ENCODE data around the gene AATK. TPM values are rescaled to one million over a fixed set of nuclear protein-coding genes. Genes with fewer than 3 reads are reported as not detected.

The AATK gene
- total and polyA plus RNA-seq, 2 donors (not counting 3 experiments of a cell fraction or from before 2014, with no cell fraction given), result 0.69 to 1.00 TPM

GRCh38 chr17:81184555-81184954, 18.5 kb upstream of the AATK start:
- Histone ChIP-seq H3K27me3 (ENCODE audit: control insufficient read depth in 2 of 2, insufficient read depth in 2 of 2, low read length in 2 of 2) (no peaks in the 10 kb centered on the region), H4K20me1 (replicated peaks; ENCODE audit: control insufficient read depth, extremely low read depth, insufficient read depth, low read length) (no peaks in the 10 kb centered on the region), H3K9me1 (replicated peaks; ENCODE audit: control insufficient read depth, extremely low read depth, insufficient read depth, low read length) (no peaks in the 10 kb centered on the region), H3K4me1 (ENCODE audit: control insufficient read depth, extremely low read depth, insufficient read depth, low read length) (no peaks in the 10 kb centered on the region), H3K9me3 (replicated peaks; ENCODE audit: control insufficient read depth, insufficient read depth, low read length) (no peaks in the 10 kb centered on the region), H3K9ac (replicated peaks; ENCODE audit: extremely low read depth, insufficient read depth, low read length) (no peak overlapping the region), H3K4me2 (ENCODE audit: insufficient read depth, low read length) (no peak overlapping the region), H2AFZ (ENCODE audit: low read depth, low read length) (no peak overlapping the region), H3K36me3 (ENCODE audit: control insufficient read depth in 2 of 2, extremely low read depth in 1 of 2, insufficient read depth in 2 of 2, low read length in 2 of 2) (peaks cover 0 to 2% of the 10 kb centered on the region in 2 experiments), H3K27ac (ENCODE audit: insufficient read depth, low read depth, low read length) (no peak overlapping the region), H3K4me3 (replicated peaks in 1 of 3; ENCODE audit: insufficient read depth in 1 of 3, low read depth in 1 of 3, low read length in 3 of 3) (no peak overlapping the region), H3K79me2 (ENCODE audit: control insufficient read depth, insufficient read depth, low read length) (no peaks in the 10 kb centered on the region)
- BruUV-seq (replicated peaks), result no TSS peak
- ChIA-PET POLR2A (no interaction called here), CTCF (no interaction called here)
- intact Hi-C loops (cut with micrococcal nuclease) (no loop called here), dilution Hi-C loops (cut with MboI; ENCODE audit: extremely low pct_ligation_motif_present, low sequenced_read_pairs) (no loop called here)
- no peak for TF ChIP-seq GATA2 (IDR thresholded peaks at IDR 0.05; ENCODE audit: insufficient read depth, insufficient read length, low read depth, low read length)
- no peak for TF ChIP-seq POLR2A (IDR thresholded peaks at IDR 0.05; ENCODE audit: low read depth, low read length)
- DNase-seq (ENCODE audit: low read depth, low spot score) (no peak), FAIRE-seq (no peak)

GRCh38 chr17:81183807-81184206, 17.8 kb upstream of the AATK start:
- Histone ChIP-seq H3K9me1 (replicated peaks; ENCODE audit: control insufficient read depth, extremely low read depth, insufficient read depth, low read length) (no peaks in the 10 kb centered on the region), H3K4me2 (ENCODE audit: insufficient read depth, low read length) (no peak overlapping the region), H3K9me3 (replicated peaks; ENCODE audit: control insufficient read depth, insufficient read depth, low read length) (no peaks in the 10 kb centered on the region), H3K9ac (replicated peaks; ENCODE audit: extremely low read depth, insufficient read depth, low read length) (no peak overlapping the region), H3K4me1 (ENCODE audit: control insufficient read depth, extremely low read depth, insufficient read depth, low read length) (no peaks in the 10 kb centered on the region), H4K20me1 (replicated peaks; ENCODE audit: control insufficient read depth, extremely low read depth, insufficient read depth, low read length) (no peaks in the 10 kb centered on the region), H3K79me2 (ENCODE audit: control insufficient read depth, insufficient read depth, low read length) (no peaks in the 10 kb centered on the region), H2AFZ (ENCODE audit: low read depth, low read length) (no peak overlapping the region), H3K36me3 (ENCODE audit: control insufficient read depth in 2 of 2, extremely low read depth in 1 of 2, insufficient read depth in 2 of 2, low read length in 2 of 2) (no peaks in the 10 kb centered on the region), H3K4me3 (replicated peaks in 1 of 3; ENCODE audit: insufficient read depth in 1 of 3, low read depth in 1 of 3, low read length in 3 of 3) (no peak overlapping the region), H3K27me3 (ENCODE audit: control insufficient read depth in 2 of 2, insufficient read depth in 2 of 2, low read length in 2 of 2) (no peaks in the 10 kb centered on the region), H3K27ac (ENCODE audit: insufficient read depth, low read depth, low read length) (no peak overlapping the region)
- FAIRE-seq (no peak), DNase-seq (ENCODE audit: low read depth, low spot score) (no peak)
- TF ChIP-seq POLR2A (IDR thresholded peaks at IDR 0.05; ENCODE audit: low read depth, low read length), result no peak
- TF ChIP-seq FOS (IDR thresholded peaks at IDR 0.05; ENCODE audit: borderline replicate concordance, insufficient read depth, low read length), result no peak
- no peak for TF ChIP-seq GATA2 (IDR thresholded peaks at IDR 0.05; ENCODE audit: insufficient read depth, insufficient read length, low read depth, low read length)
- no peak for TF ChIP-seq JUN (IDR thresholded peaks at IDR 0.05; ENCODE audit: borderline replicate concordance, insufficient read depth, insufficient read length, low read depth)
- TF ChIP-seq MYC (IDR thresholded peaks at IDR 0.05; ENCODE audit: low read depth, low read length), result no peak
- TF ChIP-seq POLR2AphosphoS5 (IDR thresholded peaks at IDR 0.05; ENCODE audit: insufficient read depth, low read depth, low read length), result no peak
- TF ChIP-seq EZH2 (IDR thresholded peaks at IDR 0.05; ENCODE audit: borderline replicate concordance, low read depth, low read length, severe bottlenecking), result no peak
- TF ChIP-seq, protein P1, sequence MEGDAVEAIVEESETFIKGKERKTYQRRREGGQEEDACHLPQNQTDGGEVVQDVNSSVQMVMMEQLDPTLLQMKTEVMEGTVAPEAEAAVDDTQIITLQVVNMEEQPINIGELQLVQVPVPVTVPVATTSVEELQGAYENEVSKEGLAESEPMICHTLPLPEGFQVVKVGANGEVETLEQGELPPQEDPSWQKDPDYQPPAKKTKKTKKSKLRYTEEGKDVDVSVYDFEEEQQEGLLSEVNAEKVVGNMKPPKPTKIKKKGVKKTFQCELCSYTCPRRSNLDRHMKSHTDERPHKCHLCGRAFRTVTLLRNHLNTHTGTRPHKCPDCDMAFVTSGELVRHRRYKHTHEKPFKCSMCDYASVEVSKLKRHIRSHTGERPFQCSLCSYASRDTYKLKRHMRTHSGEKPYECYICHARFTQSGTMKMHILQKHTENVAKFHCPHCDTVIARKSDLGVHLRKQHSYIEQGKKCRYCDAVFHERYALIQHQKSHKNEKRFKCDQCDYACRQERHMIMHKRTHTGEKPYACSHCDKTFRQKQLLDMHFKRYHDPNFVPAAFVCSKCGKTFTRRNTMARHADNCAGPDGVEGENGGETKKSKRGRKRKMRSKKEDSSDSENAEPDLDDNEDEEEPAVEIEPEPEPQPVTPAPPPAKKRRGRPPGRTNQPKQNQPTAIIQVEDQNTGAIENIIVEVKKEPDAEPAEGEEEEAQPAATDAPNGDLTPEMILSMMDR (IDR thresholded peaks at IDR 0.05; ENCODE audit: extremely low read depth in 1 of 2, insufficient read depth in 1 of 2, low read depth in 1 of 2, low read length in 2 of 2), result no peak
- TF ChIP-seq, protein P2, sequence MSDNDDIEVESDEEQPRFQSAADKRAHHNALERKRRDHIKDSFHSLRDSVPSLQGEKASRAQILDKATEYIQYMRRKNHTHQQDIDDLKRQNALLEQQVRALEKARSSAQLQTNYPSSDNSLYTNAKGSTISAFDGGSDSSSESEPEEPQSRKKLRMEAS (IDR thresholded peaks at IDR 0.05; ENCODE audit: insufficient read depth, insufficient read length), result no peak
- intact Hi-C loops (cut with micrococcal nuclease), result no loop called here
- ChIA-PET POLR2A (no interaction called here), CTCF (no interaction called here)
- dilution Hi-C loops (cut with MboI; ENCODE audit: extremely low pct_ligation_motif_present, low sequenced_read_pairs), result no loop called here
- BruUV-seq (replicated peaks), result no TSS peak

All from endothelial cell of umbilical vein (primary cell).